ENCODE results near the gene C4A.
"Not testable (repeated sequence)": the region's sequence is repeated elsewhere in the genome, so short reads cannot be mapped to it uniquely, and the experiment has no call there.

Gene C4A

DNA sequence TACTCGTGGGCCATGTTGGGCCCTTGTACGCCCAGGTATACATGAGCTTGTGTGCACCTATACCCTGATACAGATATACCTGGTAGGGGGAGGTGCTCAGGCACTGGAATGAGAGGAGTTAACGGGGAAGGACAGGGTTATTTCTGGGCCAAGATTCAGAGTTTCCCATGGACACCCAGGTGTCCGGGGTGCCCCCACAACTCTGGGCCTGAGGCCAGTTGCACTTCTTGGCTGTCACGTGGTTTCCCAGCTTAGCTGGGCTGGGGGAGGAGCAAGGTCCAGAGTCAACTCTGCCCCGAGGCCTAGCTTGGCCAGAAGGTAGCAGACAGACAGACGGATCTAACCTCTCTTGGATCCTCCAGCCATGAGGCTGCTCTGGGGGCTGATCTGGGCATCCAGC is at the start of gene C4A:
Gene C4A, plus strand, starts transcription at position 314 of the 400 bp plus-strand sequence. Its CDS starts 51 bp downstream, at position 365.
- DNase-seq, result not testable (repeated sequence)

DNA sequence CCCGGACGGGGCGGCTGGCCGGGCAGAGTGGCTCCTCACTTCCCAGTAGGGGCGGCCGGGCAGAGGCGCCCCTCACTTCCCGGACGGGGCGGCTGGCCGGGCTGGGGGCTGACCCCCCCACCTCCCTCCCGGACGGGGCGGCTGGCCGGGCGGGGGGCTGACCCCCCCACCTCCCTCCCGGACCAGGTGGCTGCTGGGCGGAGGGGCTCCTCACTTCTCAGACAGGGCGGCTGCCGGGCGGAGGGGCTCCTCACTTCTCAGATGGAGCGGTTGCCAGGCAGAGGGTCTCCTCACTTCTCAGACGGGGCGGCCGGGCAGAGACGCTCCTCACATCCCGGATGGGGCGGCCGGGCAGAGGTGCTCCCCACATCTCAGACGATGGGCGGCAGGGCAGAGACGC is 49.7 kb upstream of the C4A start:
- DNase-seq, result not testable (repeated sequence)

DNA sequence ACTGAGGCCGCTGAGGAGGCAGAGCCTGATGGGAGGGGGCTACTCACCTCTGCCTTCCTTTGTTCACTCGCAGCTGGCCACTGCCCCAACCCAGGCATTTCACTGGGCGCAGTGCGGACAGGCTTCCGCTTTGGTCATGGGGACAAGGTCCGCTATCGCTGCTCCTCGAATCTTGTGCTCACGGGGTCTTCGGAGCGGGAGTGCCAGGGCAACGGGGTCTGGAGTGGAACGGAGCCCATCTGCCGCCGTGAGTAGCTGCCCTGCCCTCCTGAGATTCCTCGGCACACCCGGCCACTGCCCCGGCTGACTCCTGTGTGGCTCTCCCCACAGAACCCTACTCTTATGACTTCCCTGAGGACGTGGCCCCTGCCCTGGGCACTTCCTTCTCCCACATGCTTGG is 48.3 kb upstream of the C4A start:
- no peak for DNase-seq

DNA sequence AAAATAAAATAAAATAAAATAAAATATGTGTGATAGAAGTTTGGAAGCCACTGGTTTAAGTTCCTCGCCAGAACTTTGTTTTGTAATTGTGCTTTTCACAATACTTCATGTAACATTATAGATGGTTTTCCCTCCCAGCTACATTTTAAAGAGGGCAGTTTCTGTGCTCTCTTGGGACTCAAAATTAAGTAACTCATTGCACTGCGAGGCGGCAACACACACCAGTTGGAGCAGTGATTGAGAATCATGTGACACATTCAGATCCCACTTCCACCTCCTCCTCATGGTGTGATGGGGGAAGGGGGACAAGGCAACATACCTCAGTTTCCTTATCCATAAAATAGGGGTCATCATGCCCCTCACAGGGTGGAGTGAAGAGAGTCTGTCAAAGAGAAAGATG is 46.8 kb upstream of the C4A start:
- no peak for DNase-seq

DNA sequence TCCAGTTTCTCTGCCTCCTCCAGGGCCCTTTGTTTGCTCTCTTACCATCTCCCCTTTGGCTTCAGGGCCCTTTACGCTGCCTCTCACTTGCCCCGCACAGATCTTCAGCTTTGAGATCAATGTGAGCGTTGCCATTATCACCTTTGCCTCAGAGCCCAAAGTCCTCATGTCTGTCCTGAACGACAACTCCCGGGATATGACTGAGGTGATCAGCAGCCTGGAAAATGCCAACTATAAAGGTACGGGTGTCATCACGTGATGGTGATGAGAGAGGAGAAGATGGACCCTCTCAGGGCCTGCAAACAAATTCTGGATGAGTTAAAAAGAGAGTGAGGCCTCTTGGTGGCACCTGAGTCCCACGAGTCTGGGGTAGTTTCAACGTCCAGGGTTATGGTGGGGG is 46.0 kb upstream of the C4A start:
- no peak for DNase-seq

DNA sequence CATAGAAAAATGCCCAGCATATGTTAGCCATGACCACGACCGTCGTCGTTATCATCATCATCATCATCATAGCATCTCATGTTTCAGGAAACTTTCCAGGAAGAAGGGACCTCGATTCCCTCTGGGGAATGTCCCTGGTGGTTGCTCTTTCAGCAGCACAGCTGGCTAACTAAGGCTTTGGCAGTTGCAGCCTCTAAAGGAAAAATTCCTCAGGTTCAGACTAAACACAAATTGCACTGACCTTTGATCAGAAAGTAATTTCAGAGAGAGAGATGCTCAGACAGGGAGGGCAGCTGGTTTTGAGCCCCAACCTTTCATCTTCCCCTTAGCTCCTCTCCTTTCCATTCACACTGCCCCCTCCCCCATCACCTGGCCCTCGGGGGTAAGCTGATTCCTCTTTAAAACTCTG is 41.6 kb upstream of the C4A start:
- DNase-seq, result no peak

DNA sequence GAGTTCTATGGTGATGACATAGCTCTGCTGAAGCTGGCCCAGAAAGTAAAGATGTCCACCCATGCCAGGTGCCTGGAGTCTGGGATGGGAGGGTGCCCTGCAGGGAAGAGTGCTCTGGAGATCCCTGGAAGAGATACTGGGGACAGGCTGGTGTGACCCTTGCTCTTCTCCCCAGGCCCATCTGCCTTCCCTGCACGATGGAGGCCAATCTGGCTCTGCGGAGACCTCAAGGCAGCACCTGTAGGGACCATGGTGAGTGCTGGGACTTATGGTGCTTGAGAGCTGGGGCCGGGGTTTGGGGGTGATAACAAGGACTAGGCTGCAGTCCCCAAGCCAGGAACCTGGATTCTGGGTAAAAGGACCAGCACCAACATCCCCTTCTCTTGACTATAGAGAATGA is 38.1 kb upstream of the C4A start:
- DNase-seq, result no peak

DNA sequence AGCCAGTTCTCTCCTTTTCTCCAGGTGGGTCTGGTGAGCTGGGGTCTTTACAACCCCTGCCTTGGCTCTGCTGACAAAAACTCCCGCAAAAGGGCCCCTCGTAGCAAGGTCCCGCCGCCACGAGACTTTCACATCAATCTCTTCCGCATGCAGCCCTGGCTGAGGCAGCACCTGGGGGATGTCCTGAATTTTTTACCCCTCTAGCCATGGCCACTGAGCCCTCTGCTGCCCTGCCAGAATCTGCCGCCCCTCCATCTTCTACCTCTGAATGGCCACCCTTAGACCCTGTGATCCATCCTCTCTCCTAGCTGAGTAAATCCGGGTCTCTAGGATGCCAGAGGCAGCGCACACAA is 36.7 kb upstream of the C4A start:
- no peak for DNase-seq

DNA sequence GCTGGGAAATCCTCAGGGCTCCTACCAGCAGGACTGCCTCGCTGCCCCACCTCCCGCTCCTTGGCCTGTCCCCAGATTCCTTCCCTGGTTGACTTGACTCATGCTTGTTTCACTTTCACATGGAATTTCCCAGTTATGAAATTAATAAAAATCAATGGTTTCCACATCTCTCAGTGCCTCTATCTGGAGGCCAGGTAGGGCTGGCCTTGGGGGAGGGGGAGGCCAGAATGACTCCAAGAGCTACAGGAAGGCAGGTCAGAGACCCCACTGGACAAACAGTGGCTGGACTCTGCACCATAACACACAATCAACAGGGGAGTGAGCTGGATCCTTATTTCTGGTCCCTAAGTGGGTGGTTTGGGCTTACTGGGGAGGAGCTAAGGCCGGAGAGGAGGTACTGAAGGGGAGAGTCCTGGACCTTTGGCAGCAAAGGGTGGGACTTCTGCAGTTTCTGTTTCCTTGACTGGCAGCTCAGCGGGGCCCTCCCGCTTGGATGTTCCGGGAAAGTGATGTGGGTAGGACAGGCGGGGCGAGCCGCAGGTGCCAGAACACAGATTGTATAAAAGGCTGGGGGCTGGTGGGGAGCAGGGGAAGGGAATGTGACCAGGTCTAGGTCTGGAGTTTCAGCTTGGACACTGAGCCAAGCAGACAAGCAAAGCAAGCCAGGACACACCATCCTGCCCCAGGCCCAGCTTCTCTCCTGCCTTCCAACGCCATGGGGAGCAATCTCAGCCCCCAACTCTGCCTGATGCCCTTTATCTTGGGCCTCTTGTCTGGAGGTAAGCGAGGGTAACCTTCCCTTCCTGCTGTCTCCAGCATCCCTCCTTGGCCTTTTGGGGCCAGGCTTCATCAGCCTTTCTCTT is 36.1 kb upstream of the C4A start, which contains the start of gene CFB:
Gene CFB, plus strand, starts transcription at position 589 of the 863 bp plus-strand sequence. Its CDS starts 127 bp downstream, at position 716.
- peak; percentile 31 for DNase-seq

DNA sequence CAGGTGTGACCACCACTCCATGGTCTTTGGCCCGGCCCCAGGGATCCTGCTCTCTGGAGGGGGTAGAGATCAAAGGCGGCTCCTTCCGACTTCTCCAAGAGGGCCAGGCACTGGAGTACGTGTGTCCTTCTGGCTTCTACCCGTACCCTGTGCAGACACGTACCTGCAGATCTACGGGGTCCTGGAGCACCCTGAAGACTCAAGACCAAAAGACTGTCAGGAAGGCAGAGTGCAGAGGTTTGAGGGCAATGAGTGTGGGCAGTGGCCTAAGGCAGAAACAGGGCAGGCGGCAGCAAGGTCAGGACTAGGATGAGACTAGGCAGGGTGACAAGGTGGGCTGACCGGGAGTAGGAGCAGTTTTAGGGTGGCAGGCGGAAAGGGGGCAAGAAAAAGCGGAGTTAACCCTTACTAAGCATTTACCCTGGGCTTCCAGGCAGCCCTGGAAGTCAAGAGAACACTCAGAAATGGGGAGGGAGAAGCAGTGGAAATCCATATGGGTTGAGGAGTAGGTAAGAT is 35.4 kb upstream of the C4A start:
- no peak for DNase-seq

DNA sequence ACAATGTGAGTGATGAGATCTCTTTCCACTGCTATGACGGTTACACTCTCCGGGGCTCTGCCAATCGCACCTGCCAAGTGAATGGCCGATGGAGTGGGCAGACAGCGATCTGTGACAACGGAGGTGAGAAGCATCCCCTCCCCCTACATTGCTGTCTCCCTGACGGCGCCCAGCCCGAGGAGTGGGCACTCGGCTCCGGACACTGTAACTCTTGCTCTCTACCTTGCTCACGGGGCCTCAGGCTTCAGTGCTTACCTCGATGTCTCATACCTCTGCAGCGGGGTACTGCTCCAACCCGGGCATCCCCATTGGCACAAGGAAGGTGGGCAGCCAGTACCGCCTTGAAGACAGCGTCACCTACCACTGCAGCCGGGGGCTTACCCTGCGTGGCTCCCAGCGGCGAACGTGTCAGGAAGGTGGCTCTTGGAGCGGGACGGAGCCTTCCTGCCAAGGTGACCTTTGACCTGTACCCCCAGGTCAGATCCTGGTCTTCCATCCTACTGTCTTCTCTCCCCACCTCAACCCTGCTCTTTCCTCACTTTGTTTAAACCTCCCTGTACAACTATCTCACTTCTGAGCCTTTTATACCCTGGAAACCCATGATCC is 34.7 kb upstream of the C4A start:
- no peak for DNase-seq

DNA sequence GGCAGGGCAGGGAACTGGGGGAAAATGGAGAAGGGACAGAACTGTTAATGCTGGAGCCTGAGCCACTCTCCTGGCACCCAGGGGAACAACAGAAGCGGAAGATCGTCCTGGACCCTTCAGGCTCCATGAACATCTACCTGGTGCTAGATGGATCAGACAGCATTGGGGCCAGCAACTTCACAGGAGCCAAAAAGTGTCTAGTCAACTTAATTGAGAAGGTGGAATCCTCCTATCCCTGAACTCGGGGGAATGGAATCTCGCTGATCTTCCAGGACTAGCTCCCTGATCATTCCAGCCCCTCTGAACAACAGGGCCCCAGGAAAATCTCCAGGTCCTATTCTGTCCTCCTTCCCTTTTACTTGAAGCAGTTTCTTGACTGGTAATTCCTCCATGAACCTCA is 34.0 kb upstream of the C4A start:
- no peak for DNase-seq

DNA sequence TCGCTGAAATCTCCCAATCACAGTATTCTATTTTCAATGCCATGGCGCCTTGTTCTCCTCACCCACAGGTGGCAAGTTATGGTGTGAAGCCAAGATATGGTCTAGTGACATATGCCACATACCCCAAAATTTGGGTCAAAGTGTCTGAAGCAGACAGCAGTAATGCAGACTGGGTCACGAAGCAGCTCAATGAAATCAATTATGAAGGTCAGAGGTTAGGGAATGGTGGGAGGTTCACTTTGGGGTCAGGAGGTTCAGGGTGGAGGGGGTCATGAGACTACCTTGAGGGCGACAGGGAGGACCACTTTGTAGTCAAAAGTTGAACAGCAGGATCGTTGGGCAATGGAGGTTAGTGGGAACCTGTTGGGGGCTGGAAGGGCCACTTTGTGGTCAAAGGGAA is 33.6 kb upstream of the C4A start:
- DNase-seq, result no peak

DNA sequence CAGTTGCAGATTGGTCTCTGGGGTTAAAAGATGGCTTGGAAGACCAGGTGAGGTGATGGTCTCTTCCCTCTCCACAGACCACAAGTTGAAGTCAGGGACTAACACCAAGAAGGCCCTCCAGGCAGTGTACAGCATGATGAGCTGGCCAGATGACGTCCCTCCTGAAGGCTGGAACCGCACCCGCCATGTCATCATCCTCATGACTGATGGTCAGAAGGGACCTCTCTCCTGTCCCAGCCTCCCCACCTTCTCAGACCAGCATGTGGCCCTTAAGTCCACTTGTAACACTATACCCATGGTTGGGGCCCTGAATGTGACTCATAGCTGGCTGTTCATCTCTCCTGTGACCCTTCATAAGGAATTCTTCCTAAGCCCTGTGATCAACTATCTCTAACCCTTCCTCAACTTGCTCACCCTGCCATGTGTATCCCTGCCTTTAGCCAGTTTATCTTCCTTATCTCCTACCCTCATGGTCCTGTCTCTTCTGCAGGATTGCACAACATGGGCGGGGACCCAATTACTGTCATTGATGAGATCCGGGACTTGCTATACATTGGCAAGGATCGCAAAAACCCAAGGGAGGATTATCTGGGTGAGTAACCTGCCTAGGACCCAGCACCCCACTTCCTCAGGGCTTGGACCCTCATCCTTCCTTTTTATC is 33.0 kb upstream of the C4A start:
- no peak for DNase-seq

DNA sequence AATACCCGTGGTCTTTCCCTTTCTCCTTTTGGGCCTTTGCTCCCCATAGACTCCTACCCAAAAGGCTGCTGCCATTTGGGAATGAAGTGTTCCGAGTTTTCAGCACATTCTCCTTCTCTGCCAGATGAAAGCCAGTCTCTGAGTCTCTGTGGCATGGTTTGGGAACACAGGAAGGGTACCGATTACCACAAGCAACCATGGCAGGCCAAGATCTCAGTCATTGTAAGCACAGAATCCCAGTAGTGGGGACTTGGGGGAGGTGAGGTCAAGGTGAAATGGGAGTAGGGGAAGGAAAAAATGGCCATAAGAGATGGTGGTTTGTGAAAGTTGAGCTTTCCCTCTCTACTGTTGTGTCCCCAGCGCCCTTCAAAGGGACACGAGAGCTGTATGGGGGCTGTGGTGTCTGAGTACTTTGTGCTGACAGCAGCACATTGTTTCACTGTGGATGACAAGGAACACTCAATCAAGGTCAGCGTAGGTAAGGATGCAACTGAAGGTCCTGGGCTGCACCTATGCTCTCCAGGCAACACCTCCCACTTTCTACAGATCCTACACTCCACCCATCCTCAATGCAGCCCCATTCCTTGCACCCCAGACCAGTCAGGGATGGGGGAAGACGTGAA is 31.8 kb upstream of the C4A start:
- DNase-seq, result no peak

DNA sequence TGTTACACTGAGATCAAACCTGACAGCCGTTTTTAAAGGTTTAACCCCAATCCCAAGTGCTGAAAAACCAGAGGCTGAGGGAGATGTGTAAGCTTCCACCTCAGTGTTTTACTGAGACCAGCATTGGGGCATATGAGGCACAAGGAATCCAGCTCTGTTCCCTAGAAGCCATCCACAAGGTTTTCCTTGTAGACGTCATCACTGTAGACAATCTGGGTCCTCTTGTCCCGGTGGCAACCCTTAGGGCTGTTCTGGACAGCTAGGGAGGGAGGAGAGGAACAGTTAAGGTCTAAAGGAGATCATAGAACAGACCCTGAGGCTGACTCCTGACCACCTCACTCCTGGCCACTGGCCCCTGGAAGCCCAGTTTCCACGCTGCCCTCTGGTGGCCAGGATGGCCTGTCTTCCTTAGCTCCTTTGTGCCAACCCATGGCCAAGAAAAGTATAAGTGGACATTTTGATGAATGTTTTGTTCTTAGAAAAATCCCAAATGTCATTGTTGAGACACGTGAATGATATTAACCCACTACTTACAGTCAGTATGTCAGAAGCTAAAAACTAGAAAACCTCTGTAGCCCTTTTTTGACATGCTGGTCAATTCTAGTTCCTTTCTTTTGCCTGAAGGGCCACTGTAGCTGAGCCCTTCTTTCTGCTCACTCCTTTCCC is 29.6 kb upstream of the C4A start:
- DNase-seq, result peak; percentile 20

DNA sequence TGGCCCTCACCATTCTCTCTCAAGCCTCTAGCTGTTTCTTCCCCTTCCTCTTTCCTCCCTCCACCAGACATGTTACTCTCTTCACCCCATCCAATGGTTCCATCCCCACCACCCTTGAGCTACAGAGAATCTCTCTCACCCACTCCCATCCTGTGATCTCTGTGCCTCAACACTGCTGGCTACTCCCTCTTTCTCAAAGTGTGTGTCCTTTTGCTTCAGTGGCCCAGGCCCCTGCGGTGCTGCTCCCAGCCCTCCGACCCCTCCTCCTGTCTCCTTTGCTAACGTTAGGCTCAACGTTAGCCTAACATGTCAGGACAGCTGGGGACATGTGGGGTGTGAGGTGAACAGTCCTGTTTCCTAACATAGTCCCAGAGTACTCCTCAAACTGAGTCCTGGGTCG is 29.0 kb upstream of the C4A start:
- no peak for DNase-seq

DNA sequence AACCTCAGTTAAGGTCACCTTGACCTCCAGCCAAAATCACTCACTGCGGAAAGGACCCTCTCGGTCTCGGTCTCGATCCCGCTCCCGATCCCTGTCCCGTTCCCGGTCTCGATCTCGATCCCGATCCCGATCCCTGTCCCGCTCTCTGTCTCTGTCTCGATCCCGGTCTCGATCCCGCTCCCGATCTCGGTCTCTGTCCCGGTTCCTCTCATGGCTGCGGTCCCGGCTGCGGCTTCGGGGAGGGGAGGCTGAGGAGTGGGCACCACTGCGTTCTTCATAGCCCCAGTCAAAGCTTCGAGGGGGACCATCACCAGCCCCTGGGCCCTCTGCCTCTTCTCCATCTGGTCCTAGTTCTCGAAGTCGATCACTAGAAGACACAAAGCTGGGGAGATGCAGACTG is 27.3 kb upstream of the C4A start:
- no peak for DNase-seq

DNA sequence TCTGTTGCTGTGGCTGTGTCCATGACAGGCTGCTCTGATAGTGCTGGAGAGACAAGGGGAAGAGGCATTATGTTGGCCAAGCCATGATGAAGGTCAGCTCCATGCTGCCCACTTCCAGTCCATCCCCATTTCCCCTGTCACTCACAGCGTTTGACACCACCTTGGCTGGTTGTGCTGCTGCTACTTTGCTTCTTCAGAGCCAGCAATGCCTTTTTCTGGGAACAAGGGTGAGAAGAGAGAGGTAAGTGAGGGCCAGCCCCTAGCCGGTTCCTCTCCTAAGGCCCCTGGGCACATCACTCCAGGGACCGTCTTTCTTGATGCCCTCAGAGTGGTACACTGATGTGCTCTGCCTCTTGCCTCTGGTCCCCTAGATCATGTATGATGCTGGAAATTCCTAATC is 25.1 kb upstream of the C4A start:
- DNase-seq, result no peak

DNA sequence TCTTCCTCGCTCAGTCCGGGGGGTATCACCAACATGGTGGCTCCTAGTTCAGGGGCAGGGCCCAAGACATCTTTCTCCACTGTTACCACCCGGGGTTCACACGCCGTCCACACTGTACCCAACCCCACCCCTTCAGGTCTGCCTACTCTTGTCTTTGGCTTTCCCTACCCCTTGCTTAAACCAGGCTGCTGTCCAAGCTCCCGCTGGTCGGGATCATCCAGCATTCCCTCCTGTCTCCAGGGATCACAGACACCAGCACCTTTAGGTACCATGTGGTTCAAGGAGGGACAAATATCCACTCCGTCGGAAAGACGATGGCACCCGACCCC is 23.5 kb upstream of the C4A start:
- no peak for DNase-seq

DNA sequence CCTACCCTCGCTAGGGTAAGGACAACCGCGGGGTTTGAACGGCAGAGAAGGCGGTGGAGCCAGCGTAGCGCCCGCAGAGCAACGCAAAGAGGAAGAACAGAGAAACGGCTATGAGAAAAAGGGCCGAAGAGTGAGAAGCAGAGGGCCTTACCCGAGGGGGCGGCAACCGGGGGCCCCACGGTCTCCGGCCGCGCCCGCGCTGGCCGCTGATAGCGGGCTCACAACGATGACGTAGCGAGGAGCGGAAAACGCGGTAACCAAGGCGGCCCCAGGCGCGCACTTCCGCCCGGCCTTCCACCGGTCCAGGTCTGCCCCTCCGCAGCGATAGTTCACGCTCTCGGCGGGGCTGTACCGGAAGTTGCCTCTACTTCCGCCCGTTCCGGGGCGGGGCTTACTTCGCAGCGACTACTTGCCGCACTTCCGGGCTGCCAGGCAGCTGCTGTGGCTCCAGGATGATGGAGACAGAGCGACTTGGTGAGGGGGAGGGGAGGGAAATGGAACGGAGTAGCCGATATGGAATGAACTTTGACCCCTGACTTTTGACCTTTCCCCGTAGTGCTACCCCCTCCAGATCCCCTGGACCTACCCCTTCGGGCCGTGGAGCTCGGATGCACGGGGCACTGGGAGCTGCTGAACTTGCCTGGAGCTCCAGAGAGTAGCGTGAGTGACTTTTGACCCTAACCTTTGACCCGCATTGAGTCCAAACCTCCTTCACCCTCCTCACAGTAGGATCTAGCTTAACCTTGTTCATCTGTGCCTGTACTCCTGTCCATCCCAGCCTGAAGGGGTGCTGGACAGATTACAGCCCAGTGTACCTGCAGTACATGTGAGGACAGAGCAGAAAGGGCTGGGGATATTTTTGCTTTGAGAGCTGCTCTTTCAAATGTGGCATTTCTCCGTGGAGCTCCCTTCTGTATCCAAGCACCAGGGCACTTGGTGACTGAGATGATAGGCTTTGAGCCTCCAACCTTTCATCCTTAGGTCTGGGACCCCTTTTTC is 22.8 kb upstream of the C4A start, which contains the start of the genes NELFE and SKIC2:
Gene NELFE, minus strand, starts transcription at position 231 of the 999 bp plus-strand sequence. CDS start 525 bp downstream, outside the sequence.
Gene SKIC2, plus strand, starts transcription at position 435 of the 999 bp plus-strand sequence. Its CDS starts 18 bp downstream, at position 453.
- peak; percentile 95 for DNase-seq
